PC-3 (cell line): ENCODE data around the gene MYO5B. TPM values are rescaled to one million over a fixed set of nuclear protein-coding genes. Genes with fewer than 3 reads are reported as not detected.
A peak's percentile ranks its signal among the peaks of the same experiment; 100 is the strongest.

ENCODE experiments used
- ATAC-seq: fragments of 200-7000 bp; cut with Tn5 transposase; 2 replicates; pipeline ENCODE4 v1.9.1; 2020; ENCODE audit warnings: mild to moderate bottlenecking, moderate library complexity
- BruUV-seq: library from RNA; stranded (reverse); fragments of 400-500 nt; replicated peaks from 2 replicates; lab custom pipeline; 2021; lab: Mats Ljungman, UMichigan
- CTCF ChIA-PET: fragments of 300-600 bp; sonication (Branson Sonifier 250); formaldehyde crosslinking; loops from one replicate; lab custom pipeline; 2022; ENCODE audit warnings: antibody characterized with exemption; lab: Charles Lee
- POLR2A ChIA-PET: fragments of 300-600 bp; sonication (Branson Sonifier 250); formaldehyde crosslinking; loops from one replicate; lab custom pipeline; 2022; ENCODE audit warnings: antibody characterized with exemption; ENCODE audit not compliant: unreplicated experiment; lab: Charles Lee
- DNase-seq: peaks from one replicate; pipeline ENCODE4 v3.0.0-alpha.2; 2015
- H2AFZ ChIP-seq: fragments of 300-600 bp; sonication (generic); 2 replicates; pipeline ENCODE4 v1.6.0; 2016; ENCODE audit warnings: antibody characterized with exemption, low read length
- H3F3A ChIP-seq: fragments of 300-600 bp; sonication (generic); one replicate; pipeline ENCODE4 v1.6.0; 2017; ENCODE audit warnings: antibody characterized with exemption, low read length, control low read depth, mild to moderate bottlenecking; ENCODE audit not compliant: unreplicated experiment
- H3K27ac ChIP-seq: fragments of 300-600 bp; sonication (generic); 2 replicates; pipeline ENCODE4 v1.5.1; 2016; ENCODE audit warnings: mild to moderate bottlenecking, low read length
- H3K27me3 ChIP-seq: fragments of 300-600 bp; sonication (generic); 2 replicates; pipeline ENCODE4 v1.6.1; 2016; ENCODE audit warnings: low read length, mixed read lengths
- H3K36me3 ChIP-seq: fragments of 300-600 bp; sonication (generic); 2 replicates; pipeline ENCODE4 v1.6.1; 2016; ENCODE audit warnings: low read depth, mixed run types, low read length, mixed read lengths
- H3K4me1 ChIP-seq: fragments of 300-600 bp; sonication (generic); 2 replicates; pipeline ENCODE4 v1.5.1; 2016; ENCODE audit warnings: low read length; ENCODE audit not compliant: insufficient read depth
- H3K4me2 ChIP-seq: fragments of 300-600 bp; sonication (generic); 2 replicates; pipeline ENCODE4 v1.6.0; 2016; ENCODE audit warnings: low read length
- H3K4me3 ChIP-seq: fragments of 300-600 bp; sonication (generic); 2 replicates; pipeline ENCODE4 v1.5.1; 2016; ENCODE audit warnings: mild to moderate bottlenecking, low read length, mixed read lengths
- H3K79me2 ChIP-seq: fragments of 300-600 bp; sonication (generic); 2 replicates; pipeline ENCODE4 v1.6.1; 2017; ENCODE audit warnings: low read length, mixed read lengths
- H3K9ac ChIP-seq: fragments of 300-600 bp; sonication (generic); 2 replicates; pipeline ENCODE4 v1.6.0; 2016; ENCODE audit warnings: mild to moderate bottlenecking, low read length
- H3K9me2 ChIP-seq: fragments of 300-600 bp; sonication (generic); replicated peaks from 2 replicates; pipeline ENCODE4 v1.6.1; 2016; ENCODE audit warnings: mixed run types, low read length, mixed read lengths
- H3K9me3 ChIP-seq: fragments of 300-600 bp; sonication (generic); 2 replicates; pipeline ENCODE4 v1.6.1; 2016; ENCODE audit warnings: low read length, mixed read lengths
- H4K20me1 ChIP-seq: fragments of 300-600 bp; sonication (generic); 2 replicates; pipeline ENCODE4 v1.6.1; 2016; ENCODE audit warnings: low read length, mixed read lengths
- CTCF ChIP-seq: fragments of 300-600 bp; sonication (generic); conservative IDR thresholded peaks from 2 replicates; pipeline ENCODE4 v1.5.1; 2017; ENCODE audit warnings: antibody characterized with exemption, low read depth, mild to moderate bottlenecking, low read length
- EZH2 ChIP-seq: fragments of 300-600 bp; sonication (generic); IDR thresholded peaks from one replicate; pipeline ENCODE4 v1.6.1; 2017; ENCODE audit warnings: antibody characterized with exemption, mild to moderate bottlenecking, low read length; ENCODE audit not compliant: unreplicated experiment
- EZH2phosphoT487 ChIP-seq: fragments of 300-600 bp; sonication (generic); IDR thresholded peaks from 2 replicates; pipeline ENCODE4 v1.6.1; 2018; ENCODE audit warnings: mild to moderate bottlenecking, antibody characterized with exemption, low read length, borderline replicate concordance
- intact Hi-C: fragments of 100-400 bp; cut with micrococcal nuclease; formaldehyde crosslinking; loops from 2 replicates; pipeline ENCODE4 v1.9.0; 2023
- total RNA-seq: library from RNA; depleted of rRNA; stranded (reverse); fragments of >200 nt; gene quantifications from 2 replicates; pipeline ENCODE4 v1.2.3, GENCODE V29; 2014

The MYO5B gene
- total RNA-seq, 1 experiment from 2014 or later = 10.7 TPM

- Histone ChIP-seq H3K36me3 (no peaks in the 10 kb centered on the region), H3K9me3 (no peaks in the 10 kb centered on the region), H3K27me3 (no peaks in the 10 kb centered on the region), H3K27ac (no peak overlapping the region), H3K9me2 (no peaks in the 10 kb centered on the region), H3K79me2 (no peaks in the 10 kb centered on the region), H3F3A (no peaks in the 10 kb centered on the region), H2AFZ (no peak overlapping the region), H3K4me2 (no peak overlapping the region), H3K9ac (no peak overlapping the region), H4K20me1 (no peaks in the 10 kb centered on the region), H3K4me1 (peaks cover 5% of the 10 kb centered on the region), H3K4me3 (no peak overlapping the region)
- ChIA-PET CTCF (no interaction called here), POLR2A (no interaction called here)
- DNase-seq (peak; percentile 3), ATAC-seq (no peak)
- intact Hi-C loops = no loop called here
- TF ChIP-seq EZH2phosphoT487 (no peak), CTCF (no peak), EZH2 (no peak)
- BruUV-seq = no TSS peak
Measured at GRCh38 chr18:49886891-49887764, 307.8 kb downstream of the MYO5B start.

- CTCF ChIA-PET = no interaction called here
- H3K4me3 ChIP-seq = no peak overlapping the region
- no peak overlapping the region for H2AFZ ChIP-seq
- intact Hi-C loops = no loop called here
- no peak overlapping the region for H3K27ac ChIP-seq
- POLR2A ChIA-PET = no interaction called here
- no peak for TF ChIP-seq CTCF
- no peak for TF ChIP-seq EZH2phosphoT487
- TF ChIP-seq EZH2 = no peak
- no peak overlapping the region for H3K9ac ChIP-seq
- H3K36me3 ChIP-seq = no peaks in the 10 kb centered on the region
- no peaks in the 10 kb centered on the region for H3K79me2 ChIP-seq
- no peak overlapping the region for H3K4me2 ChIP-seq
- H3K9me2 ChIP-seq = no peaks in the 10 kb centered on the region
- H3F3A ChIP-seq = no peaks in the 10 kb centered on the region
- no peak for DNase-seq
- no peaks in the 10 kb centered on the region for H3K4me1 ChIP-seq
- H3K9me3 ChIP-seq = no peaks in the 10 kb centered on the region
- no TSS peak for BruUV-seq
- H4K20me1 ChIP-seq = no peaks in the 10 kb centered on the region
- H3K27me3 ChIP-seq = no peaks in the 10 kb centered on the region
- no peak for ATAC-seq
Measured at GRCh38 chr18:49884959-49885358, 310.0 kb downstream of the MYO5B start.

GRCh38 chr18:49884465-49884864, 310.5 kb downstream of the MYO5B start:
- H2AFZ ChIP-seq = no peak overlapping the region
- no TSS peak for BruUV-seq
- H3F3A ChIP-seq = no peaks in the 10 kb centered on the region
- no peak overlapping the region for H3K27ac ChIP-seq
- H3K9me2 ChIP-seq = no peaks in the 10 kb centered on the region
- H3K9me3 ChIP-seq = no peaks in the 10 kb centered on the region
- H3K4me3 ChIP-seq = no peak overlapping the region
- no peaks in the 10 kb centered on the region for H3K4me1 ChIP-seq
- H3K36me3 ChIP-seq = no peaks in the 10 kb centered on the region
- no peaks in the 10 kb centered on the region for H4K20me1 ChIP-seq
- H3K4me2 ChIP-seq = no peak overlapping the region
- CTCF ChIA-PET = no interaction called here
- DNase-seq (no peak), ATAC-seq (no peak)
- H3K27me3 ChIP-seq = no peaks in the 10 kb centered on the region
- no peaks in the 10 kb centered on the region for H3K79me2 ChIP-seq
- intact Hi-C loops = no loop called here
- POLR2A ChIA-PET = no interaction called here
- no peak overlapping the region for H3K9ac ChIP-seq
- TF ChIP-seq EZH2 (no peak), EZH2phosphoT487 (no peak), CTCF (no peak)
